Natural killer cell (primary cell): Measurements from ENCODE around the gene PJA2. TPM values are rescaled to one million over a fixed set of nuclear protein-coding genes. Genes with fewer than 3 reads are reported as not detected.
"Not testable (repeated sequence)": the region's sequence is repeated elsewhere in the genome, so short reads cannot be mapped to it uniquely, and the experiment has no call there.

Source experiments
- ATAC-seq, 3 donors: fragments of 150-1000 bp in 2 of 3; fragments of 200-7000 bp in 1 of 3; cut with Tn5 transposase; 1 replicate in 1 of 3; 2 replicates in 2 of 3; pipeline ENCODE4 v1.10.0; 2021; ENCODE audit warnings: mild to moderate bottlenecking in 2 of 3, moderate library complexity in 2 of 3
- DNase-seq, 2 donors: peaks; one replicate each; pipeline versions ENCODE4 v3.0.0 to v3.0.0-alpha.2; 2013 to 2021; ENCODE audit warnings: mixed read lengths in 1 of 2
- H3K27ac ChIP-seq: one replicate; pipeline ENCODE4 v1.5.1; 2013; ENCODE audit warnings: mild to moderate bottlenecking, low read length
- H3K27me3 ChIP-seq: one replicate; pipeline ENCODE4 v1.6.1; 2013; ENCODE audit warnings: low read length; ENCODE audit not compliant: control insufficient read depth, insufficient read depth
- H3K36me3 ChIP-seq: one replicate; pipeline ENCODE4 v1.6.1; 2013; ENCODE audit warnings: low read length; ENCODE audit not compliant: control insufficient read depth, insufficient read depth
- H3K4me1 ChIP-seq: one replicate; pipeline ENCODE4 v1.6.1; 2013; ENCODE audit warnings: low read length; ENCODE audit not compliant: control insufficient read depth, insufficient read depth
- H3K4me3 ChIP-seq: one replicate; pipeline ENCODE4 v1.5.1; 2013; ENCODE audit warnings: low read length
- H3K9me3 ChIP-seq: one replicate; pipeline ENCODE4 v1.6.1; 2013; ENCODE audit warnings: low read length; ENCODE audit not compliant: control insufficient read depth, insufficient read depth
- H3K27ac Mint-ChIP-seq, 2 donors: one replicate each; pipeline ENCODE4 v1.8.0; 2022; ENCODE audit warnings: mild to moderate bottlenecking in 2 of 2, mixed read lengths in 2 of 2, moderate library complexity in 1 of 2
- H3K27me3 Mint-ChIP-seq, 2 donors: one replicate each; pipeline ENCODE4 v1.8.0; 2022; ENCODE audit warnings: low read depth in 2 of 2, mixed read lengths in 2 of 2
- H3K36me3 Mint-ChIP-seq: one replicate; pipeline ENCODE4 v1.8.0; 2022; ENCODE audit warnings: mixed read lengths
- H3K4me1 Mint-ChIP-seq, 2 donors: one replicate each; pipeline ENCODE4 v1.8.0; 2022; ENCODE audit warnings: mixed read lengths in 2 of 2
- H3K4me3 Mint-ChIP-seq: one replicate; pipeline ENCODE4 v1.8.0; 2022; ENCODE audit warnings: mild to moderate bottlenecking, moderate library complexity, mixed read lengths
- H3K9me3 Mint-ChIP-seq, 2 donors: one replicate each; pipeline ENCODE4 v1.8.0; 2022; ENCODE audit warnings: mixed read lengths in 2 of 2
- whole genome bisulfite sequencing: methylation state at CpG from one replicate; pipeline ENCODE4 v1.1.7; 2013; ENCODE audit warnings: missing lambda C conversion rate; ENCODE audit not compliant: insufficient coverage; 5-methylcytosine and 5-hydroxymethylcytosine counted together
- intact Hi-C: fragments of 100-400 bp; cut with micrococcal nuclease; formaldehyde crosslinking; loops from one replicate; pipeline ENCODE4 v1.14.2; 2022
- total RNA-seq, 4 donors: library from RNA; stranded (reverse); fragments of 120-200 nt in 1 of 4; gene quantifications; one replicate each; pipeline versions ENCODE4 v1.2.3 to v1.2.4, GENCODE V29; 2013 to 2022
- TF ChIP-seq, protein P1 (sequence below): fragments of 200-600 bp; IDR thresholded peaks from one replicate; pipeline ENCODE4 v1.8.0; 2022; ENCODE audit warnings: antibody characterized with exemption

Gene PJA2
- total RNA-seq, 3 donors from 2014 or later (not counting 1 experiment from before 2014, with no cell fraction given): 85.6 to 99.8 (median 90.8) TPM

GRCh38 chr5:109421956-109422355 is 12.2 kb upstream of the PJA2 start:
- no peaks in the 10 kb centered on the region for H3K9me3 Mint-ChIP-seq
- no peaks in the 10 kb centered on the region for H3K36me3 Mint-ChIP-seq
- TF ChIP-seq, protein P1, sequence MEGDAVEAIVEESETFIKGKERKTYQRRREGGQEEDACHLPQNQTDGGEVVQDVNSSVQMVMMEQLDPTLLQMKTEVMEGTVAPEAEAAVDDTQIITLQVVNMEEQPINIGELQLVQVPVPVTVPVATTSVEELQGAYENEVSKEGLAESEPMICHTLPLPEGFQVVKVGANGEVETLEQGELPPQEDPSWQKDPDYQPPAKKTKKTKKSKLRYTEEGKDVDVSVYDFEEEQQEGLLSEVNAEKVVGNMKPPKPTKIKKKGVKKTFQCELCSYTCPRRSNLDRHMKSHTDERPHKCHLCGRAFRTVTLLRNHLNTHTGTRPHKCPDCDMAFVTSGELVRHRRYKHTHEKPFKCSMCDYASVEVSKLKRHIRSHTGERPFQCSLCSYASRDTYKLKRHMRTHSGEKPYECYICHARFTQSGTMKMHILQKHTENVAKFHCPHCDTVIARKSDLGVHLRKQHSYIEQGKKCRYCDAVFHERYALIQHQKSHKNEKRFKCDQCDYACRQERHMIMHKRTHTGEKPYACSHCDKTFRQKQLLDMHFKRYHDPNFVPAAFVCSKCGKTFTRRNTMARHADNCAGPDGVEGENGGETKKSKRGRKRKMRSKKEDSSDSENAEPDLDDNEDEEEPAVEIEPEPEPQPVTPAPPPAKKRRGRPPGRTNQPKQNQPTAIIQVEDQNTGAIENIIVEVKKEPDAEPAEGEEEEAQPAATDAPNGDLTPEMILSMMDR: no peak
- H3K27ac Mint-ChIP-seq: no peak overlapping the region
- peaks cover 17 to 35% of the 10 kb centered on the region in 2 donors for H3K27me3 Mint-ChIP-seq
- H3K4me3 Mint-ChIP-seq: no peak overlapping the region
- H3K9me3 ChIP-seq: no peaks in the 10 kb centered on the region
- H3K4me1 ChIP-seq: no peaks in the 10 kb centered on the region
- ATAC-seq (no peak), DNase-seq (no peak)
- no peaks in the 10 kb centered on the region for H3K4me1 Mint-ChIP-seq
- H3K36me3 ChIP-seq: no peaks in the 10 kb centered on the region
- no peak overlapping the region for H3K27ac ChIP-seq
- intact Hi-C loops: no loop called here
- H3K27me3 ChIP-seq: no peaks in the 10 kb centered on the region
- H3K4me3 ChIP-seq: no peak overlapping the region
- WGBS: 79% methylated on average over 2 of the region's 2 CpGs

DNA sequence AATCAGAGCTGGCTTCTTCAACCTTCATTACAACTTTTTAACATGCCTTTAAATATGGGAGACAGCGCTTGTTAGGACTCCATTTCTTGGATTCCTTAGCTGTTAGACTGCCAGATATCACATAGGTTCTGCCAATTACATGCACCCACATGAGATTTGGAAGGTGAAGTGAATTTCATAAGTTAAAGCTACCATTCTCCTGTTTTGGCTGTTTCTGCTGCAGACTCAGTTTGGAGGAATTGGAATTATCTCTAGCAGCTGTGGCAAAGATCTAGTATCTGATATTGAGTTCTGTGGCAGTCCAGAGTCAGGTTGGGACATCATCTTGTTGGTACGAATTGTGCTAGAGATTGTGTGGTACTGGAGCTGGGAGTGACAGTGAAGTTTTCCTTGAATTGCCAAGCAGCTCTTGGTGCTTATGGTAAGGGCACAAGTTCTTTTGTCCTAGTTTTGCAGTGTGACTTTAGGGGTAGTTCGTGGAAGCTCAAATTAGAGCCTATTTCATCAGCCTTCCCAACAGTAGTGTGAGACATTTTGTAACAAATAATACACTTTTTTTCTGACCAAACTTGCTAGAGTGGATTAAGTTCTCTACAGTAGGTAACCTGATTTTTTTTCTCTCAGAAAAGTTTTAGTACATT is 9.1 kb upstream of the PJA2 start:
- ATAC-seq (no peak), DNase-seq (no peak)
- TF ChIP-seq, protein P1: no peak
- Mint-ChIP-seq H3K27ac (no peak overlapping the region), H3K9me3 (no peaks in the 10 kb centered on the region), H3K27me3 (peaks cover 10% of the 10 kb centered on the region in 2 donors), H3K36me3 (no peaks in the 10 kb centered on the region), H3K4me1 (peaks cover 0 to 5% of the 10 kb centered on the region in 2 donors), H3K4me3 (no peak overlapping the region)
- 61% methylated on average over 2 of the region's 3 CpGs for WGBS
- no peaks in the 10 kb centered on the region for H3K36me3 ChIP-seq
- intact Hi-C loops: no loop called here
- no peak overlapping the region for H3K4me3 ChIP-seq
- no peaks in the 10 kb centered on the region for H3K9me3 ChIP-seq
- no peaks in the 10 kb centered on the region for H3K4me1 ChIP-seq
- peaks cover 2% of the 10 kb centered on the region for H3K27me3 ChIP-seq
- no peak overlapping the region for H3K27ac ChIP-seq

GRCh38 chr5:109416882-109417281 is 7.1 kb upstream of the PJA2 start:
- ATAC-seq: no peak
- no peaks in the 10 kb centered on the region for H3K36me3 ChIP-seq
- H3K9me3 ChIP-seq: no peaks in the 10 kb centered on the region
- no peak overlapping the region for H3K4me3 Mint-ChIP-seq
- no peak overlapping the region for H3K4me3 ChIP-seq
- no peak overlapping the region for H3K27ac ChIP-seq
- no peaks in the 10 kb centered on the region for H3K36me3 Mint-ChIP-seq
- H3K4me1 Mint-ChIP-seq: peaks cover 0 to 7% of the 10 kb centered on the region in 2 donors
- H3K27me3 ChIP-seq: peaks cover 2% of the 10 kb centered on the region
- intact Hi-C loops: no loop called here
- no peak for DNase-seq
- H3K27me3 Mint-ChIP-seq: peaks cover 8 to 9% of the 10 kb centered on the region in 2 donors
- no peak overlapping the region for H3K27ac Mint-ChIP-seq
- H3K4me1 ChIP-seq: no peaks in the 10 kb centered on the region
- TF ChIP-seq, protein P1: no peak
- H3K9me3 Mint-ChIP-seq: no peaks in the 10 kb centered on the region
- WGBS: 100% methylated on average over 1 of the region's 2 CpGs

DNA sequence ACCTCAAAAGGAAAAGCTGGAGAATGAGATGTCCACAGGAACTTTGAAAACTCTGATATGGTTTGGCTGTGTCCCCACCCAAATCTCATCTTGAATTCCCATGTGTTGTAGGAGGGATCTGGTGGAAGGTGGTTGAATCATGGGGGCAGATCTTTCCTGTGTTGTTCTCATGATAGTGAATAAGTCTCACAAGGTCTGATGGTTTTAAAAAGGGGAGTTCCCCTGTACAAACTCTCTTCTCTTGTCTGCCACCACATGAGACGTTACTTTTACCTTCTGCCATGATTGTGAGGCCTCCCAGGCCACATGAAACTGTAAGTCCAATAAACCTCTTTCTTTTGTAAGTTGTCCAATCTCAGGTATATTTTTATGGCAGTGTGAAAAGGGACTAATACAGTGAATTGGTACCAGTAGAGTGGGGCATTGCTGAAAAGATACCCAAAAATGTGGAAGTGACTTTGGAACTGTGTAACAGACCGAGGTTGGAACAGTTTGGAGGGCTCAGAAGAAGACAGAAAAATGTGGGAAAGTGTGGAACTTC is 4.2 kb upstream of the PJA2 start:
- H3K36me3 ChIP-seq, H3K27ac ChIP-seq, H3K4me1 ChIP-seq, H3K9me3 Mint-ChIP-seq, H3K27me3 Mint-ChIP-seq, H3K4me3 ChIP-seq, H3K9me3 ChIP-seq, ATAC-seq, H3K27me3 ChIP-seq, H3K36me3 Mint-ChIP-seq, intact Hi-C loops, H3K4me3 Mint-ChIP-seq: not testable (repeated sequence)
- Mint-ChIP-seq H3K4me1 (peaks cover 19 to 24% of the 10 kb centered on the region in 2 donors), H3K27ac (peak overlapping the region in 1 of 2 donors; percentile 25)
- 55% methylated on average over 2 of the region's 2 CpGs for WGBS
- DNase-seq: peak in 1 of 2 donors; percentile 20
